Measurements from ENCODE around the gene TMCO2. TPM values are rescaled to one million over a fixed set of nuclear protein-coding genes. Genes with fewer than 3 reads are reported as not detected.
"Not testable (repeated sequence)": the region's sequence is repeated elsewhere in the genome, so short reads cannot be mapped to it uniquely, and the experiment has no call there.

Gene TMCO2
- total and polyA plus RNA-seq, 2 experiments from 2014 or later = 0.69 TPM; not detected in 1

DNA sequence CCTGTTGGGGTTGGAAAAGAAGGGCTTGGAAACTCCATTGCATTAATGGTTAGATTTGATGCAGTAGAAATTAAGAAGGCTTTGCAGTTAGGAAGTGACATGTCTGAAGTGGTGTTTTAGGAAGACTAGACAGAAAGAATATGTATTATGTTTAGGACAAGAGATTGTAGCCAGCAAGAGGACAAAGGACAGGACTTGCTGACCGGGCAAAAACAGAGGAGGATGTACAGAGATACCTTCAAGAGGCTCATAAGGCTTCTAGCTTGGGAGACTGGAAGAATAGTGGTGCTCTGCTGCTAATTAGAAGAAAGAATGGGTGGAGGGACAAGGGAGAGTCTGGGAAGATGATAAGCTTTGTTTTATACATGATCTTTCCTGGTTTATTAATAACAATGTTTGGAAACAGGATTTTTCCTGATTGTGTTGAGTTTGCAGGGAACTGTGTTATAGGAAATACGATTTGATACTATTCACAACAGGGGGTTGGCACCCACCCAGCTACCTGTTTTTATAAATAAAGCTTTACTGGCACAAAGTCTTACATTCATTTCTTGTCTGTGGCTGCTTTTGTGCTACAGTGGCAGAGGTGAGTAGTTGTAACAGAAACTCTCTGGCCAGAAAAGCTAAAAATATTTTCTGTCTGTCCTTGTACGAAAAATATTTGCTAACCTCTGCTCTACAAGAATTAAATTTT lies 37.1 kb upstream of the TMCO2 start:
- H3K9me2 ChIP-seq (replicated peaks; ENCODE audit: insufficient read depth) = no peaks in the 10 kb centered on the region
- no peak for TF ChIP-seq EZH2 (IDR thresholded peaks at IDR 0.05; ENCODE audit: borderline replicate concordance)
- TF ChIP-seq EZH2phosphoT487 (IDR thresholded peaks at IDR 0.05; ENCODE audit: low read depth, severe bottlenecking, unreplicated experiment) = no peak
- TF ChIP-seq, protein P1, sequence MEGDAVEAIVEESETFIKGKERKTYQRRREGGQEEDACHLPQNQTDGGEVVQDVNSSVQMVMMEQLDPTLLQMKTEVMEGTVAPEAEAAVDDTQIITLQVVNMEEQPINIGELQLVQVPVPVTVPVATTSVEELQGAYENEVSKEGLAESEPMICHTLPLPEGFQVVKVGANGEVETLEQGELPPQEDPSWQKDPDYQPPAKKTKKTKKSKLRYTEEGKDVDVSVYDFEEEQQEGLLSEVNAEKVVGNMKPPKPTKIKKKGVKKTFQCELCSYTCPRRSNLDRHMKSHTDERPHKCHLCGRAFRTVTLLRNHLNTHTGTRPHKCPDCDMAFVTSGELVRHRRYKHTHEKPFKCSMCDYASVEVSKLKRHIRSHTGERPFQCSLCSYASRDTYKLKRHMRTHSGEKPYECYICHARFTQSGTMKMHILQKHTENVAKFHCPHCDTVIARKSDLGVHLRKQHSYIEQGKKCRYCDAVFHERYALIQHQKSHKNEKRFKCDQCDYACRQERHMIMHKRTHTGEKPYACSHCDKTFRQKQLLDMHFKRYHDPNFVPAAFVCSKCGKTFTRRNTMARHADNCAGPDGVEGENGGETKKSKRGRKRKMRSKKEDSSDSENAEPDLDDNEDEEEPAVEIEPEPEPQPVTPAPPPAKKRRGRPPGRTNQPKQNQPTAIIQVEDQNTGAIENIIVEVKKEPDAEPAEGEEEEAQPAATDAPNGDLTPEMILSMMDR (IDR thresholded peaks at IDR 0.05; ENCODE audit: poor library complexity) = no peak
- no peaks in the 10 kb centered on the region for H3K27me3 ChIP-seq
- no peaks in the 10 kb centered on the region for H3K36me3 ChIP-seq (replicated peaks; ENCODE audit: insufficient read depth, low read depth)
- H3K27ac ChIP-seq = no peak overlapping the region
- H3K4me2 ChIP-seq = no peak overlapping the region
- H2AFZ ChIP-seq = no peak overlapping the region
- no peak for DNase-seq (ENCODE audit: low spot score)
- H4K20me1 ChIP-seq (ENCODE audit: insufficient read depth, poor library complexity, severe bottlenecking) = peaks cover 3% of the 10 kb centered on the region
- H3K79me2 ChIP-seq = peaks cover 11% of the 10 kb centered on the region
- WGBS (ENCODE audit: low lambda C conversion rate, missing lambda C conversion rate) = 97% methylated on average over 3 of the region's 3 CpGs
- no peaks in the 10 kb centered on the region for H3K4me1 ChIP-seq (ENCODE audit: insufficient read depth)
- H3K4me3 ChIP-seq = no peak overlapping the region
- H3K9me3 ChIP-seq (ENCODE audit: low read depth) = no peaks in the 10 kb centered on the region

DNA sequence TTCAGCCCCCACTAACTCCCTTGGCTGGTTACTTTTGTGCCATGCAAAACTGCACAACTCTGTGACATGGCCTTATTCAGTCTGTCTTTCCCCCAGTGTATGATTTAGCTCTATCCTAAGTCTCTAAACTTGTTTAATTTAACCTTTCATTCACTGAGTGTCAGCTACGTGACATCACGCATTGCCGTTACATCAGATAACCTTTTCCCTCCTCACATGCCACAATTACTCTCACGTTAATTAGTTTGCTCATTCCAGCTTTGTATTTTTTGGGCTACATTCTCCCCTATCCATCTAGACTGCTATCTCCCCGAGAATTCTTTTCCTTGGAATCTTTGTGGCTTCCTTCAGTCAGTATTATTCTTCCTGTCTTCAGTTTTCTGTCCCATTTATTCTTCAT lies 29.4 kb upstream of the TMCO2 start:
- no peaks in the 10 kb centered on the region for H3K4me1 ChIP-seq (ENCODE audit: insufficient read depth)
- no peaks in the 10 kb centered on the region for H3K9me2 ChIP-seq (replicated peaks; ENCODE audit: insufficient read depth)
- peaks cover 12% of the 10 kb centered on the region for H3K79me2 ChIP-seq
- 95% methylated on average over 5 of the region's 5 CpGs for WGBS (ENCODE audit: low lambda C conversion rate, missing lambda C conversion rate)
- no peaks in the 10 kb centered on the region for H4K20me1 ChIP-seq (ENCODE audit: insufficient read depth, poor library complexity, severe bottlenecking)
- H3K36me3 ChIP-seq (replicated peaks; ENCODE audit: insufficient read depth, low read depth) = no peaks in the 10 kb centered on the region
- no peak overlapping the region for H3K27ac ChIP-seq
- no peak overlapping the region for H3K4me3 ChIP-seq
- no peaks in the 10 kb centered on the region for H3K27me3 ChIP-seq
- no peak for DNase-seq (ENCODE audit: low spot score)
- H2AFZ ChIP-seq = no peak overlapping the region
- no peaks in the 10 kb centered on the region for H3K9me3 ChIP-seq (ENCODE audit: low read depth)
- TF ChIP-seq EZH2phosphoT487 (IDR thresholded peaks at IDR 0.05; ENCODE audit: low read depth, severe bottlenecking, unreplicated experiment) = no peak
- TF ChIP-seq, protein P1 (IDR thresholded peaks at IDR 0.05; ENCODE audit: poor library complexity) = no peak
- no peak for TF ChIP-seq EZH2 (IDR thresholded peaks at IDR 0.05; ENCODE audit: borderline replicate concordance)
- H3K4me2 ChIP-seq = no peak overlapping the region

DNA sequence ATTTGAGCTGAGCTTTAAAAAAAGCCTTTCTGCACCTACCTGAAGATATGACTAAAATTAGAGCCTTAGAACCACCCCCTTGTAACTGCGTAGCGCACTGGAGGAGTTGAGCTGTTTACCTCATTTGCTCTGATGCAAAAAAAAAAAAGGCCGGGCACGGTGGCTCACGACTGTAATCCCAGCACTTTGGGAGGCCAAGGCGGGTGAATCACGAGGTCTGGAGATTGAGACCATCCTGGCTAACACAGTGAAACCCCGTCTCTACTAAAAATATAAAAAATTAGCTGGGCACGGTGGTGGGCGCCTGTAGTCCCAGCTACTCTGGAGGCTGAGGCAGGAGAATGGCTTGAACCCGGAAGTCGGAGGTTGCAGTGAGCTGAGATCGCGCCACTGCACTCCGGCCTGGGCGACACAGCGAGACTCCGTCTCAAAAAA lies 26.2 kb upstream of the TMCO2 start:
- not testable (repeated sequence) for H2AFZ ChIP-seq; H3K27ac ChIP-seq; H3K9me2 ChIP-seq (replicated peaks; ENCODE audit: insufficient read depth); H3K27me3 ChIP-seq; H3K9me3 ChIP-seq (ENCODE audit: low read depth); H3K4me1 ChIP-seq (ENCODE audit: insufficient read depth); H3K4me2 ChIP-seq; H3K4me3 ChIP-seq; H3K36me3 ChIP-seq (replicated peaks; ENCODE audit: insufficient read depth, low read depth); H4K20me1 ChIP-seq (ENCODE audit: insufficient read depth, poor library complexity, severe bottlenecking); DNase-seq (ENCODE audit: low spot score)
- H3K79me2 ChIP-seq = peaks cover 14% of the 10 kb centered on the region
- 96% methylated on average over 18 of the region's 18 CpGs for WGBS (ENCODE audit: low lambda C conversion rate, missing lambda C conversion rate)

DNA sequence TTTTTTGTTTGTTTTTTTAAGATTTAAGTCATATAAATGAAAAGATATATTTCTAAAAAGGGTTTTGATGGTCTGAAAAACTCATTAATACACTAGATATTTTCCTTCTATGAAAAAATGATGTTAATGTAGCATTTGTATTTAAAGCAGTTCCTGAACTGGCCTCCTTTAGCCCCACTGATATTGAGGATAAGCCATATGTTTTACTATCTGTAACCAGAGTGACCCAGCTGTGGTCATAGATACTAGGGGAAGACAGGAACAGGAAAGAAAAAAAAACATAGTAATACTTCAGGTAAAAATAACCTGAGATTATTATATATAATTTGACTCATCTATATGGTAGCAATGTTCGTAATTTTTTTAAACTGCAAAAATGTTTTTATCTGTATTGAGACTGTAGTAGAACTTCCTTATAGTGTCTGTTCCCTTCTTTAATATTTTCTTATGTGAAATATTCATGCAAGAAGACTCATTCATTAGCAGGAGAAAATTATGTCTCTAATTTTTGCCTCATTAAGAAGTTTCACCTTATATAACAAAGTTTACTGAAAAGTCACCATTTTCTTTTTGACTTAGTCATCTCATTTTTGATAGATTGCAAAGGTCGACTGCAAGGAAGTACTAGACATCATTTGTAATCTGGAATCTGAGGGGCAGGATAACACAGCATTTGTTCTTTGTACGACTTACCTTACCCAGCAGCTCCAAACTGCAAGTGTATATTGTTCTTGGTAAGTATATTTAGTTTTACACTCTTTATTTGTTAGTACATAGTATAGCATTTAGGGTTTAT lies 25.6 kb upstream of the TMCO2 start:
- 90% methylated on average over 3 of the region's 3 CpGs for WGBS (ENCODE audit: low lambda C conversion rate, missing lambda C conversion rate)
- Histone ChIP-seq H3K4me1 (ENCODE audit: insufficient read depth) (no peaks in the 10 kb centered on the region), H3K36me3 (replicated peaks; ENCODE audit: insufficient read depth, low read depth) (no peaks in the 10 kb centered on the region), H3K4me2 (no peak overlapping the region), H3K27me3 (no peaks in the 10 kb centered on the region), H3K27ac (no peak overlapping the region), H4K20me1 (ENCODE audit: insufficient read depth, poor library complexity, severe bottlenecking) (no peaks in the 10 kb centered on the region), H3K9me2 (replicated peaks; ENCODE audit: insufficient read depth) (no peaks in the 10 kb centered on the region), H3K9me3 (ENCODE audit: low read depth) (no peaks in the 10 kb centered on the region), H2AFZ (no peak overlapping the region), H3K79me2 (peaks cover 10% of the 10 kb centered on the region), H3K4me3 (no peak overlapping the region)
- DNase-seq (ENCODE audit: low spot score) = no peak
- TF ChIP-seq, protein P1 (IDR thresholded peaks at IDR 0.05; ENCODE audit: poor library complexity) = no peak
- TF ChIP-seq EZH2 (IDR thresholded peaks at IDR 0.05; ENCODE audit: borderline replicate concordance) (no peak), EZH2phosphoT487 (IDR thresholded peaks at IDR 0.05; ENCODE audit: low read depth, severe bottlenecking, unreplicated experiment) (no peak)

All from hepatocyte (in vitro differentiated cells).